ENCODE data around the gene UTP14A. TPM values are rescaled to one million over a fixed set of nuclear protein-coding genes. Genes with fewer than 3 reads are reported as not detected.

The UTP14A gene, protein sequence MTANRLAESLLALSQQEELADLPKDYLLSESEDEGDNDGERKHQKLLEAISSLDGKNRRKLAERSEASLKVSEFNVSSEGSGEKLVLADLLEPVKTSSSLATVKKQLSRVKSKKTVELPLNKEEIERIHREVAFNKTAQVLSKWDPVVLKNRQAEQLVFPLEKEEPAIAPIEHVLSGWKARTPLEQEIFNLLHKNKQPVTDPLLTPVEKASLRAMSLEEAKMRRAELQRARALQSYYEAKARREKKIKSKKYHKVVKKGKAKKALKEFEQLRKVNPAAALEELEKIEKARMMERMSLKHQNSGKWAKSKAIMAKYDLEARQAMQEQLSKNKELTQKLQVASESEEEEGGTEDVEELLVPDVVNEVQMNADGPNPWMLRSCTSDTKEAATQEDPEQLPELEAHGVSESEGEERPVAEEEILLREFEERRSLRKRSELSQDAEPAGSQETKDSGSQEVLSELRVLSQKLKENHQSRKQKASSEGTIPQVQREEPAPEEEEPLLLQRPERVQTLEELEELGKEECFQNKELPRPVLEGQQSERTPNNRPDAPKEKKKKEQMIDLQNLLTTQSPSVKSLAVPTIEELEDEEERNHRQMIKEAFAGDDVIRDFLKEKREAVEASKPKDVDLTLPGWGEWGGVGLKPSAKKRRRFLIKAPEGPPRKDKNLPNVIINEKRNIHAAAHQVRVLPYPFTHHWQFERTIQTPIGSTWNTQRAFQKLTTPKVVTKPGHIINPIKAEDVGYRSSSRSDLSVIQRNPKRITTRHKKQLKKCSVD
- 45.9 to 52.5 TPM (median 46.1 TPM) in 5 replicates for total RNA-seq (2022; extraction: Qiagen RNA extraction)

GRCh38 chrX:129905787-129906580 is at the start of gene UTP14A:
Gene UTP14A, plus strand, starts transcription at chrX:129906164. Its CDS starts 47 bp downstream, at chrX:129906211.

Other genes with a start within 250 kb of the UTP14A start
- not detected in 5 replicates for gene XPNPEP2, start 167.2 kb upstream of the UTP14A start, total RNA-seq (2022; extraction: Qiagen RNA extraction)
- gene SASH3, start 126.2 kb upstream of the UTP14A start, total RNA-seq (2022; extraction: Qiagen RNA extraction) = not detected in 5 replicates
- 59.1 to 69.1 TPM (median 66.5 TPM) in 5 replicates for gene ZDHHC9, start 62.3 kb upstream of the UTP14A start, total RNA-seq (2022; extraction: Qiagen RNA extraction)
- 8.2 to 13.7 TPM (median 11.5 TPM) in 5 replicates for gene BCORL1, start 76.5 kb downstream of the UTP14A start, total RNA-seq (2022; extraction: Qiagen RNA extraction)
- 25.0 to 31.6 TPM (median 29.7 TPM) in 5 replicates for gene ELF4, start 204.3 kb downstream of the UTP14A start, total RNA-seq (2022; extraction: Qiagen RNA extraction)